H9 (cell line): ENCODE results near the gene STRN. TPM values are rescaled to one million over a fixed set of nuclear protein-coding genes. Genes with fewer than 3 reads are reported as not detected.

Experiments used
- DNase-seq: peaks from one replicate; pipeline ENCODE4 v3.0.0-alpha.2; 2017
- H2AFZ ChIP-seq: one replicate; pipeline ENCODE4 v1.6.1; 2013; ENCODE audit warnings: mild to moderate bottlenecking, low read length, control low read depth, moderate library complexity
- H2AK5ac ChIP-seq: 2 replicates; pipeline ENCODE4 v1.6.1; 2013; ENCODE audit warnings: low read length, control low read depth, mixed read lengths; ENCODE audit not compliant: insufficient read length
- H2BK120ac ChIP-seq: one replicate; pipeline ENCODE4 v1.6.1; 2013; ENCODE audit warnings: low read depth, mild to moderate bottlenecking, low read length, control low read depth, inconsistent platforms; ENCODE audit not compliant: poor library complexity, severe bottlenecking
- H2BK12ac ChIP-seq: 2 replicates; pipeline ENCODE4 v1.6.1; 2013; ENCODE audit warnings: low read length, control low read depth, mixed read lengths, low read depth; ENCODE audit not compliant: insufficient read length
- H2BK15ac ChIP-seq: 2 replicates; pipeline ENCODE4 v1.6.1; 2013; ENCODE audit warnings: low read depth, low read length, control low read depth
- H2BK20ac ChIP-seq: one replicate; pipeline ENCODE4 v1.6.1; 2013; ENCODE audit warnings: low read depth, mild to moderate bottlenecking, low read length, control low read depth, inconsistent platforms; ENCODE audit not compliant: poor library complexity, severe bottlenecking
- H2BK5ac ChIP-seq: 2 replicates; pipeline ENCODE4 v1.6.1; 2013; ENCODE audit warnings: low read length, control low read depth, mixed read lengths; ENCODE audit not compliant: insufficient read length
- H3K14ac ChIP-seq: 2 replicates; pipeline ENCODE4 v1.6.1; 2013; ENCODE audit warnings: low read length, control low read depth; ENCODE audit not compliant: insufficient read depth
- H3K18ac ChIP-seq: 2 replicates; pipeline ENCODE4 v1.6.1; 2013; ENCODE audit warnings: low read depth, mild to moderate bottlenecking, mixed read lengths, low read length, control low read depth; ENCODE audit not compliant: insufficient read length
- H3K23ac ChIP-seq: 2 replicates; pipeline ENCODE4 v1.6.1; 2013; ENCODE audit warnings: low read length, control low read depth, mixed read lengths, low read depth; ENCODE audit not compliant: insufficient read length
- H3K23me2 ChIP-seq: 2 replicates; pipeline ENCODE4 v1.6.1; 2013; ENCODE audit warnings: low read depth, mild to moderate bottlenecking, mixed read lengths, low read length, control low read depth; ENCODE audit not compliant: insufficient read length, poor library complexity, severe bottlenecking
- H3K27ac ChIP-seq: 2 replicates; pipeline ENCODE4 v1.5.1; 2013; ENCODE audit warnings: low read length, control low read depth, mixed read lengths, low read depth; ENCODE audit not compliant: insufficient read length
- H3K27me3 ChIP-seq: 2 replicates; pipeline ENCODE4 v1.6.1; 2013; ENCODE audit warnings: low read length, control low read depth, inconsistent platforms; ENCODE audit not compliant: insufficient read depth
- H3K4ac ChIP-seq: 2 replicates; pipeline ENCODE4 v1.6.1; 2013; ENCODE audit warnings: low read depth, mild to moderate bottlenecking, control low read depth, inconsistent platforms, low read length, moderate library complexity
- H3K4me1 ChIP-seq: 2 replicates; pipeline ENCODE4 v1.6.1; 2013; ENCODE audit warnings: low read length, control low read depth, inconsistent platforms; ENCODE audit not compliant: insufficient read depth
- H3K4me2 ChIP-seq: 2 replicates; pipeline ENCODE4 v1.6.1; 2013; ENCODE audit warnings: low read length, control low read depth, mixed read lengths; ENCODE audit not compliant: insufficient read length, insufficient read depth
- H3K56ac ChIP-seq: 2 replicates; pipeline ENCODE4 v1.6.1; 2013; ENCODE audit warnings: low read depth, mild to moderate bottlenecking, mixed read lengths, low read length, control low read depth; ENCODE audit not compliant: insufficient read length
- H3K79me1 ChIP-seq: 2 replicates; pipeline ENCODE4 v1.6.1; 2013; ENCODE audit warnings: low read depth, mild to moderate bottlenecking, moderate library complexity, low read length, control low read depth, inconsistent platforms; ENCODE audit not compliant: insufficient read depth, poor library complexity, severe bottlenecking
- H3K79me2 ChIP-seq: 2 replicates; pipeline ENCODE4 v1.6.1; 2013; ENCODE audit warnings: low read length, control low read depth, inconsistent platforms; ENCODE audit not compliant: insufficient read depth
- H3K9ac ChIP-seq: 2 replicates; pipeline ENCODE4 v1.6.1; 2013; ENCODE audit warnings: low read length, control low read depth, mixed read lengths; ENCODE audit not compliant: insufficient read length; ENCODE audit errors: extremely low read depth
- H3K9me3 ChIP-seq: one replicate; pipeline ENCODE4 v1.6.1; 2013; ENCODE audit warnings: low read depth, low read length, inconsistent platforms; ENCODE audit not compliant: control insufficient read depth
- H3T11ph ChIP-seq: one replicate; pipeline ENCODE4 v1.6.1; 2013; ENCODE audit warnings: mild to moderate bottlenecking, low read length, control low read depth, inconsistent platforms
- H4K20me1 ChIP-seq: one replicate; pipeline ENCODE4 v1.6.1; 2013; ENCODE audit not compliant: control insufficient read depth, insufficient read length, insufficient read depth
- H4K5ac ChIP-seq: 2 replicates; pipeline ENCODE4 v1.6.1; 2013; ENCODE audit warnings: low read depth, mild to moderate bottlenecking, mixed read lengths, low read length, control low read depth; ENCODE audit not compliant: insufficient read length
- H4K8ac ChIP-seq: replicated peaks from 2 replicates; pipeline ENCODE4 v1.6.1; 2013; ENCODE audit warnings: low read length, control low read depth, mixed read lengths, low read depth; ENCODE audit not compliant: insufficient read length
- H4K91ac ChIP-seq: 2 replicates; pipeline ENCODE4 v1.6.1; 2013; ENCODE audit warnings: low read depth, mild to moderate bottlenecking, moderate library complexity, mixed read lengths, low read length, control low read depth; ENCODE audit not compliant: insufficient read length
- H3K27ac Mint-ChIP-seq, 3 experiments: 2 replicates in 2 of 3; 3 replicates in 1 of 3; pipeline ENCODE4 v1.8.0; 2020 to 2021; ENCODE audit warnings: mixed read lengths in 3 of 3, mild to moderate bottlenecking in 1 of 3, moderate library complexity in 1 of 3
- H3K27me3 Mint-ChIP-seq: 2 replicates; pipeline ENCODE4 v1.8.0; 2021; ENCODE audit warnings: low read depth, mild to moderate bottlenecking, moderate library complexity, mixed read lengths
- H3K36me3 Mint-ChIP-seq, 3 experiments: 2 replicates in 2 of 3; 3 replicates in 1 of 3; pipeline ENCODE4 v1.8.0; 2020 to 2021; ENCODE audit warnings: low read depth in 3 of 3, mixed read lengths in 3 of 3; ENCODE audit not compliant: insufficient read depth in 1 of 3
- H3K4me1 Mint-ChIP-seq, 2 experiments: 2 replicates each; pipeline ENCODE4 v1.8.0; 2020; ENCODE audit warnings: mixed read lengths in 2 of 2
- H3K4me3 Mint-ChIP-seq, 2 experiments: 2 replicates in 1 of 2; 3 replicates in 1 of 2; pipeline ENCODE4 v1.8.0; 2020 to 2021; ENCODE audit warnings: mild to moderate bottlenecking in 2 of 2, mixed read lengths in 2 of 2, moderate library complexity in 1 of 2
- H3K9me3 Mint-ChIP-seq, 2 experiments: 2 replicates in 1 of 2; 3 replicates in 1 of 2; pipeline ENCODE4 v1.8.0; 2020; ENCODE audit warnings: mild to moderate bottlenecking in 2 of 2, mixed read lengths in 2 of 2, moderate library complexity in 1 of 2
- WGBS: extraction: QIAGEN DNeasy Blood & Tissue Kit; methylation state at CpG from one replicate; pipeline ENCODE4 v1.1.7; 2013; ENCODE audit warnings: missing lambda C conversion rate, low lambda C conversion rate, mixed read lengths; ENCODE audit not compliant: insufficient read length; ENCODE audit errors: extremely low coverage; 5-methylcytosine and 5-hydroxymethylcytosine counted together
- total RNA-seq: library from RNA; stranded (reverse); gene quantifications from 2 replicates; pipeline ENCODE4 v1.2.1, GENCODE V29; 2021
- TF ChIP-seq, protein P1 (sequence below): fragments of 200-600 bp; sonication (generic); conservative IDR thresholded peaks from 3 replicates; pipeline ENCODE4 v1.8.0; 2021; ENCODE audit warnings: antibody characterized with exemption, mild to moderate bottlenecking

STRN gene
- total RNA-seq, 1 experiment from 2014 or later, result 31.7 TPM

GRCh38 chr2:36964496-36965058 is 1.8 kb downstream of the STRN start:
- no peaks in the 10 kb centered on the region for H3K9me3 Mint-ChIP-seq

More at GRCh38 chr2:36964496-36965058, 1.8 kb downstream of the STRN start:
- Histone ChIP-seq H3K27ac (no peak overlapping the region), H3K23ac (no peak overlapping the region), H3K14ac (no peak overlapping the region), H2BK120ac (no peak overlapping the region), H2BK15ac (no peak overlapping the region), H3K4me1 (peaks cover 6% of the 10 kb centered on the region; the same call in 1 of the 2 replicates), H4K91ac (no peak overlapping the region), H3K9ac (no peak overlapping the region), H3K56ac (no peak overlapping the region), H3K23me2 (peaks cover 10% of the 10 kb centered on the region), H2AFZ (no peak overlapping the region), H2AK5ac (no peak overlapping the region), H3K79me2 (peaks cover 5% of the 10 kb centered on the region; the same call in 1 of the 2 replicates), H2BK12ac (no peak overlapping the region), H3K4me2 (peak overlapping the region; percentile 65), H3K18ac (no peak overlapping the region), H3K27me3 (no peaks in the 10 kb centered on the region), H2BK20ac (no peak overlapping the region), H2BK5ac (no peak overlapping the region), H3T11ph (no peak overlapping the region), H3K79me1 (no peaks in the 10 kb centered on the region), H3K9me3 (no peaks in the 10 kb centered on the region), H3K4ac (no peak overlapping the region), H4K8ac (no peak overlapping the region), H4K5ac (no peak overlapping the region), H4K20me1 (no peaks in the 10 kb centered on the region)
- TF ChIP-seq, protein P1, sequence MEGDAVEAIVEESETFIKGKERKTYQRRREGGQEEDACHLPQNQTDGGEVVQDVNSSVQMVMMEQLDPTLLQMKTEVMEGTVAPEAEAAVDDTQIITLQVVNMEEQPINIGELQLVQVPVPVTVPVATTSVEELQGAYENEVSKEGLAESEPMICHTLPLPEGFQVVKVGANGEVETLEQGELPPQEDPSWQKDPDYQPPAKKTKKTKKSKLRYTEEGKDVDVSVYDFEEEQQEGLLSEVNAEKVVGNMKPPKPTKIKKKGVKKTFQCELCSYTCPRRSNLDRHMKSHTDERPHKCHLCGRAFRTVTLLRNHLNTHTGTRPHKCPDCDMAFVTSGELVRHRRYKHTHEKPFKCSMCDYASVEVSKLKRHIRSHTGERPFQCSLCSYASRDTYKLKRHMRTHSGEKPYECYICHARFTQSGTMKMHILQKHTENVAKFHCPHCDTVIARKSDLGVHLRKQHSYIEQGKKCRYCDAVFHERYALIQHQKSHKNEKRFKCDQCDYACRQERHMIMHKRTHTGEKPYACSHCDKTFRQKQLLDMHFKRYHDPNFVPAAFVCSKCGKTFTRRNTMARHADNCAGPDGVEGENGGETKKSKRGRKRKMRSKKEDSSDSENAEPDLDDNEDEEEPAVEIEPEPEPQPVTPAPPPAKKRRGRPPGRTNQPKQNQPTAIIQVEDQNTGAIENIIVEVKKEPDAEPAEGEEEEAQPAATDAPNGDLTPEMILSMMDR, result no peak
- Mint-ChIP-seq H3K4me3 (peak overlapping the region; percentile 97), H3K27me3 (no peaks in the 10 kb centered on the region), H3K27ac (peak overlapping the region in 2 of 3 experiments; percentile 38 to 74; a peak in 4 of 7 replicates), H3K36me3 (no peaks in the 10 kb centered on the region), H3K4me1 (peaks cover 65 to 66% of the 10 kb centered on the region in 2 experiments)
- DNase-seq, result no peak
- WGBS, result no CpG with 5 or more reads among the region's 5 CpGs
